K562 (cell line): ENCODE measurements around the gene SPRING1. TPM values are rescaled to one million over a fixed set of nuclear protein-coding genes. Genes with fewer than 3 reads are reported as not detected.

Experiments used
- CCNT2 ChIP-seq: IDR thresholded peaks from 2 replicates; pipeline ENCODE4 v1.6.1; 2011; ENCODE audit warnings: borderline replicate concordance, low read depth, mild to moderate bottlenecking, moderate library complexity, mixed read lengths, low read length; ENCODE audit not compliant: insufficient read length; ENCODE audit errors: extremely low read depth
- DACH1 ChIP-seq: fragments of 450-650 bp; IDR thresholded peaks from 2 replicates; pipeline ENCODE4 v1.6.1; 2018; ENCODE audit not compliant: partially characterized antibody
- ELF4 ChIP-seq: fragments of 450-650 bp; formaldehyde crosslinking; IDR thresholded peaks from 2 replicates; pipeline ENCODE4 v1.4.0; 2022; ENCODE audit warnings: missing genetic modification characterization
- GTF2F1 ChIP-seq: IDR thresholded peaks from 2 replicates; pipeline ENCODE4 v1.6.1; 2011; ENCODE audit warnings: low read depth, low read length, improper control_type of control experiment
- HMG20A ChIP-seq: fragments of 450-650 bp; formaldehyde crosslinking; conservative IDR thresholded peaks from 2 replicates; pipeline ENCODE4 v1.4.0; 2020; ENCODE audit warnings: mild to moderate bottlenecking, mixed read lengths
- PATZ1 ChIP-seq: fragments of 250-450 bp; sonication (Bioruptor Pico); IDR thresholded peaks from 2 replicates; pipeline ENCODE4 v1.5.0; 2020; ENCODE audit warnings: mild to moderate bottlenecking, borderline replicate concordance
- POLR2G ChIP-seq: fragments of 200-400 bp; formaldehyde crosslinking; IDR thresholded peaks from 2 replicates; pipeline ENCODE4 v1.6.1; 2017; ENCODE audit warnings: low read depth, mild to moderate bottlenecking, antibody characterized with exemption, low read length, moderate library complexity
- SIN3A ChIP-seq, 2 experiments: fragments of 150-350 bp in 1 of 2; IDR thresholded peaks; 2 replicates each; pipeline ENCODE4 v1.6.1; 2011 to 2016; ENCODE audit warnings: borderline replicate concordance in 2 of 2, low read depth in 2 of 2, low read length in 2 of 2, mild to moderate bottlenecking in 2 of 2, moderate library complexity in 2 of 2; ENCODE audit not compliant: control insufficient read depth in 1 of 2
- SMARCB1 ChIP-seq: IDR thresholded peaks from 2 replicates; pipeline ENCODE4 v1.6.1; 2011; ENCODE audit warnings: improper control_type of control experiment, low read depth; ENCODE audit not compliant: insufficient read length
- SUPT5H ChIP-seq: fragments of 450-650 bp; IDR thresholded peaks from 2 replicates; pipeline ENCODE4 v1.6.1; 2016
- TOE1 ChIP-seq, 2 experiments: fragments of 450-650 bp in 1 of 2; sonication (generic) in 1 of 2; formaldehyde crosslinking in 1 of 2; IDR thresholded peaks; 2 replicates each; pipeline versions ENCODE4 v1.7.1 to v1.8.0; 2016 to 2022; ENCODE audit warnings: borderline replicate concordance in 2 of 2, mild to moderate bottlenecking in 2 of 2, antibody characterized with exemption in 1 of 2, inconsistent platforms in 1 of 2, low read depth in 1 of 2, missing genetic modification reagents in 1 of 2, moderate library complexity in 1 of 2
- ZNF197 ChIP-seq: fragments of 200-800 bp; sonication (Bioruptor generic); IDR thresholded peaks from 2 replicates; pipeline ENCODE4 v1.6.1; 2016; ENCODE audit warnings: low read depth, missing genetic modification characterization, missing compliant biosample characterization
- ZNF589 ChIP-seq: fragments of 200-800 bp; sonication (Bioruptor generic); IDR thresholded peaks from 2 replicates; pipeline ENCODE4 v1.6.1; 2016; ENCODE audit warnings: low read depth, missing genetic modification characterization, missing compliant biosample characterization
- ZNF609 ChIP-seq: sonication (generic); formaldehyde crosslinking; IDR thresholded peaks from 2 replicates; pipeline ENCODE4 v1.8.1; 2023; ENCODE audit warnings: missing genetic modification reagents, mild to moderate bottlenecking, borderline replicate concordance
- polyA plus RNA-seq, 8 experiments: library from polyadenylated mRNA; depleted of rRNA in 4 of 8; stranded (reverse) in 5 of 8; unstranded in 3 of 8; fragments of >200 nt; fragmentation: Nextera tagmentation in 2 of 8; fragmentation: Illumina TruSeq in 1 of 8; extraction: Ambion mirVana in 2 of 8; extraction: Trizol in 1 of 8; gene quantifications; 2 replicates each; pipeline versions ENCODE4 v1.2.1 to v1.2.3, GENCODE V29; 2011 to 2014; ENCODE audit warnings: inconsistent platforms in 1 of 8, missing spikeins in 1 of 8
- total RNA-seq, 7 experiments: library from RNA; depleted of rRNA in 6 of 7; stranded (reverse); fragments of >200 nt in 6 of 7; fragmentation: Illumina TruSeq in 2 of 7; extraction: Trizol in 2 of 7; gene quantifications; 2 replicates each; pipeline versions ENCODE4 v1.2.1 to v1.2.3, GENCODE V29; 2011 to 2021; ENCODE audit warnings: low replicate concordance in 1 of 7
- TF ChIP-seq, protein P1 (sequence below): fragments of 250-450 bp; sonication (Bioruptor Pico); IDR thresholded peaks from 2 replicates; pipeline ENCODE4 v1.4.0; 2020; ENCODE audit warnings: borderline replicate concordance
- TF ChIP-seq, protein P2 (sequence below), 2 experiments: fragments of 250-450 bp in 1 of 2; fragments of 450-650 bp in 1 of 2; sonication (Bioruptor Pico) in 1 of 2; IDR thresholded peaks; 2 replicates each; pipeline versions ENCODE4 v1.6.1 to v1.8.0; 2016 to 2021; ENCODE audit warnings: mild to moderate bottlenecking in 2 of 2, moderate library complexity in 2 of 2, missing compliant biosample characterization in 1 of 2, missing genetic modification characterization in 1 of 2

The SPRING1 gene
- total and polyA plus RNA-seq, 9 of the 15 experiments (the other 6 are each of a cell fraction or from before 2014, with no cell fraction given) = 1.1 to 20.0 (median 8.0) TPM

- TF ChIP-seq TOE1 (IDR thresholded peaks at IDR 0.05; ENCODE audit: borderline replicate concordance) (peak; percentile 53; the same call in 1 of the 2 replicates), TOE1 (CRISPR knock-in tag; IDR thresholded peaks at IDR 0.05; ENCODE audit: borderline replicate concordance, low read depth) (no peak), GTF2F1 (no peak), PATZ1 (CRISPR knock-in tag) (no peak), ELF4 (CRISPR knock-in tag) (no peak), SMARCB1 (no peak), POLR2G (no peak), ZNF609 (CRISPR knock-in tag) (no peak), DACH1 (peak; percentile 88), HMG20A (CRISPR knock-in tag) (no peak), SIN3A (IDR thresholded peaks at IDR 0.05; ENCODE audit: borderline replicate concordance in 2 of 2, control insufficient read depth in 1 of 2, low read depth in 2 of 2, low read length in 2 of 2) (no peak), ZNF589 (no peak), CCNT2 (no peak), SUPT5H (peak; percentile 75), ZNF197 (no peak)
- TF ChIP-seq, protein P1, sequence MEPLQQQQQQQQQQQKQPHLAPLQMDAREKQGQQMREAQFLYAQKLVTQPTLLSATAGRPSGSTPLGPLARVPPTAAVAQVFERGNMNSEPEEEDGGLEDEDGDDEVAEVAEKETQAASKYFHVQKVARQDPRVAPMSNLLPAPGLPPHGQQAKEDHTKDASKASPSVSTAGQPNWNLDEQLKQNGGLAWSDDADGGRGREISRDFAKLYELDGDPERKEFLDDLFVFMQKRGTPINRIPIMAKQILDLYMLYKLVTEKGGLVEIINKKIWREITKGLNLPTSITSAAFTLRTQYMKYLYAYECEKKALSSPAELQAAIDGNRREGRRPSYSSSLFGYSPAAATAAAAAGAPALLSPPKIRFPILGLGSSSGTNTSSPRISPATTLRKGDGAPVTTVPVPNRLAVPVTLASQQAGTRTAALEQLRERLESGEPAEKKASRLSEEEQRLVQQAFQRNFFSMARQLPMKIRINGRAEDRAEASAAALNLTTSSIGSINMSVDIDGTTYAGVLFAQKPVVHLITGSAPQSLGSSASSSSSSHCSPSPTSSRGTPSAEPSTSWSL (CRISPR knock-in tag) = no peak
- TF ChIP-seq, protein P2, sequence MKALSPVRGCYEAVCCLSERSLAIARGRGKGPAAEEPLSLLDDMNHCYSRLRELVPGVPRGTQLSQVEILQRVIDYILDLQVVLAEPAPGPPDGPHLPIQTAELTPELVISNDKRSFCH (CRISPR knock-in tag; IDR thresholded peaks at IDR 0.05) = no peak
- TF ChIP-seq, protein P2 (tag; IDR thresholded peaks at IDR 0.05) = 0 out of 2 replicates have a peak, but pooled peaks have one; percentile 22
Measured at GRCh38 chr12:116759783-116760621, 22.1 kb upstream of the SPRING1 start (continued).
